Right ventricle myocardium inferior (tissue), 1 donor: Measurements from ENCODE around the gene BEX5. TPM values are rescaled to one million over a fixed set of nuclear protein-coding genes. Genes with fewer than 3 reads are reported as not detected.

Source experiments
- total RNA-seq: library from RNA; stranded (reverse); fragmentation: NEBNext Ultra II Directional; extraction: Animal tissue kit (Norgen Biotek cat#: 25700); gene quantifications from one replicate; pipeline ENCODE4 v1.2.1, GENCODE V29; 2021
- donor health status: DM: no; HTN: yes; CAD: no; lungs with severe emphysema.

The BEX5 gene
- total RNA-seq, 1 donor from 2014 or later = 0.68 TPM

Other genes starting within 250 kb of the BEX5 start
- 4.2 TPM for gene ZMAT1, start 223.9 kb downstream of the BEX5 start, total RNA-seq
- gene TCEAL2, start 30.3 kb downstream of the BEX5 start, total RNA-seq = not detected
- not detected for gene TCEAL6, start 13.5 kb downstream of the BEX5 start, total RNA-seq
- gene TCP11X1, start 59.3 kb upstream of the BEX5 start, total RNA-seq = not detected
- gene NXF2, start 91.2 kb upstream of the BEX5 start, total RNA-seq = not detected